ENCODE results near the gene ARL8B. TPM values are rescaled to one million over a fixed set of nuclear protein-coding genes. Genes with fewer than 3 reads are reported as not detected.

The ARL8B gene
- total RNA-seq, 4 donors from 2014 or later = 44.2 to 64.8 (median 49.9) TPM

DNA sequence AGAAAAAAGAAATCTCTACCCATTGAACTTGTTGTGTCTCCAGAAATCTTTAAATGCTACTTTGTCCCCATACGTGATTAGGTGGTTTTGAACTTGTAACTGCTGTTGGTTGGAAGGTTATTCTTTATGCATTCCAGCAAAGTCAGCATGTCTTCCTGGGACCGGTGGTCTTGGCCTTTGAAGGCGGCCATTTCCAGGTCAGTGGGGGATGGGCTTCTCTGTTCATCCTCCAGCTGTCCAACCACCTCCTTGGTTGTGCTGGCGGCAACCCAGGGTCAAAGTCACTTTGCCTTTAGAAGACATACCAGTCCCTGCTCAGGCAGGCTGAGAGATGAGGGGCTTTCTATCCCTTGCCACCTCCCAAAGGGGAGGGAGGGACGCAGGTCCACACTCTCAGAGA lies 37.9 kb upstream of the ARL8B start:
- ATAC-seq (ENCODE audit: low FRiP score) (no peak), DNase-seq (ENCODE audit: low spot score) (no peak)
- TF ChIP-seq, protein P1, sequence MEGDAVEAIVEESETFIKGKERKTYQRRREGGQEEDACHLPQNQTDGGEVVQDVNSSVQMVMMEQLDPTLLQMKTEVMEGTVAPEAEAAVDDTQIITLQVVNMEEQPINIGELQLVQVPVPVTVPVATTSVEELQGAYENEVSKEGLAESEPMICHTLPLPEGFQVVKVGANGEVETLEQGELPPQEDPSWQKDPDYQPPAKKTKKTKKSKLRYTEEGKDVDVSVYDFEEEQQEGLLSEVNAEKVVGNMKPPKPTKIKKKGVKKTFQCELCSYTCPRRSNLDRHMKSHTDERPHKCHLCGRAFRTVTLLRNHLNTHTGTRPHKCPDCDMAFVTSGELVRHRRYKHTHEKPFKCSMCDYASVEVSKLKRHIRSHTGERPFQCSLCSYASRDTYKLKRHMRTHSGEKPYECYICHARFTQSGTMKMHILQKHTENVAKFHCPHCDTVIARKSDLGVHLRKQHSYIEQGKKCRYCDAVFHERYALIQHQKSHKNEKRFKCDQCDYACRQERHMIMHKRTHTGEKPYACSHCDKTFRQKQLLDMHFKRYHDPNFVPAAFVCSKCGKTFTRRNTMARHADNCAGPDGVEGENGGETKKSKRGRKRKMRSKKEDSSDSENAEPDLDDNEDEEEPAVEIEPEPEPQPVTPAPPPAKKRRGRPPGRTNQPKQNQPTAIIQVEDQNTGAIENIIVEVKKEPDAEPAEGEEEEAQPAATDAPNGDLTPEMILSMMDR (IDR thresholded peaks at IDR 0.05) = no peak

DNA sequence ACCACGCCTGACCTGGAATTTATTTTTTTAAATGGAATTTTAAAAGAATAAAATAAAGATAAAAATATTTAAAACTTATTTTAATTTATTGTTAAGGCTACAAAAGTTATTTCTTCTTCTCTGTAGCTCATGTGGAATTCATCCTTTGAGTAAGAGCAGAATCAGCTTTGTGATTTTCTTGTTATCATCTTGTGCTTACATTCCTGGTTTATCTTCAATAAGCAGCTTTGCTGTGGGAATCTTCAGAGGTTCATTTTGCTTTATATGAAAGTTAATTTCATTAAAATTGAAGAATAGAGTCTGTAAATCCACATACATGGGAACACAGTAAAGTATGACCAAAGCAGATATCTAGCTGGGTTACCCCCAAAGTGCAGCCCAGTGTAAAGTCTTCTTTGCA lies 35.4 kb upstream of the ARL8B start:
- DNase-seq (ENCODE audit: low spot score) (no peak), ATAC-seq (ENCODE audit: low FRiP score) (no peak)
- TF ChIP-seq, protein P1 (IDR thresholded peaks at IDR 0.05) = no peak

DNA sequence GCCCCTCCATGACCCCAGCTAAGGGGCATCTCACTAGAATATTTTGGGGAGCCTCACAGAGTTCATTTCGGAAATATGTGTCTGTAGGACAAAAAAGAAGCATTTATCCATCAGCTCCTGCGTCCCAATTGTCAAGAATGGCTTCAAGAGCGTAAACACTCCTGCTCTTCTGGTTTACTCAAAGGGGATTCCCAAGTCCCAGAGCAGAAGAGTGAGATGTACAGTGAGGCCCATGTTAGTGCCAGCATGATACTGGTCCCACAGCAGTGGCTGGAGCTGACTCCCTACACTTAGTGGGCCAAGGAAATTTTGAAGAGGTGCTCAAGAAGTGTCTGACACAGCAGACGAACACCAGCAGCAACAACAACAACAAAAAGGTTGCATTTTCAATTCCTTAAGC lies 34.9 kb upstream of the ARL8B start:
- DNase-seq (ENCODE audit: low spot score) (no peak), ATAC-seq (ENCODE audit: low FRiP score) (no peak)
- TF ChIP-seq, protein P1 (IDR thresholded peaks at IDR 0.05) = no peak

GRCh38 chr3:5090197-5090596 lies 31.9 kb upstream of the ARL8B start:
- DNase-seq (ENCODE audit: low spot score) (no peak), ATAC-seq (ENCODE audit: low FRiP score) (no peak)
- TF ChIP-seq, protein P1 (IDR thresholded peaks at IDR 0.05) = no peak

DNA sequence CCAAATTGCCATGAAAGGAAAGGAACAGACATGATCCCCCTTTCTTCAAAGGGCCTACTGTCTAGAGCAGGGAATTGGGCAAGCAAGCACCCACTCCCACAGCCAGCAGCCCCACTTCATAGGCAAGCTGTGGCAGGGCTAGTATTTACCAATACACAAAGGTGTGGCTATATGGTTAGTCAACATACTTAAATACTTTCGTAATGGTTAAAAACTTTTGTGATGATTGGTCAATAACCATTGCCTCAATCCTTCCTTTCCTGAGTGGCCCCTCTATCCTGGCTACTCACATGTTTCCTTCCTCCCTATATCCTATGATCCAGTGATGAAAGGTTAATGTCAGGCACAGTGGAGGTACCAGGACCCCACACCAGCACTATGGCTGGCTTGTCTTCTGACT lies 30.1 kb upstream of the ARL8B start:
- DNase-seq (ENCODE audit: low spot score) = no peak
- TF ChIP-seq, protein P1 (IDR thresholded peaks at IDR 0.05) = no peak
- ATAC-seq (ENCODE audit: low FRiP score) = no peak

DNA sequence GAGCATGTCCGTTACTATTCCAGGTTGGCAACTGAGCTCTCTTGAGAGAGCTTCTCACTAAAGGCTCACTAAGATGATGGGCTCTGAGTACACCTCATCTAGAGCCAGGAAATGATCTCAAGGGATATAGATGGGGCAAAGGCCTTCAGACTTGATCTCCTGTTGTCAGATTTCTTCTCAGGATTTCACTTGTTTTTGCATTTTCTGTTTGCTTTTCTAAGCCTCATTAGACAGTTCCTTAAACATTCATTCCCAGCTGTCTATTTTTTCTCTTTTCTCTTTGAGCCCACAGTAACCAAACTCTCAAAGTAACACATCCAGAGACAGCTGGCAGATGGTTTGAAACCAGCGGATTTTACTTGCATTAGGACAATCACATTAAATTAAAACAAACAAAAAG lies 28.4 kb upstream of the ARL8B start:
- DNase-seq (ENCODE audit: low spot score) = no peak
- no peak for ATAC-seq (ENCODE audit: low FRiP score)

GRCh38 chr3:5095886-5096285 lies 26.2 kb upstream of the ARL8B start:
- TF ChIP-seq, protein P1 (IDR thresholded peaks at IDR 0.05) = no peak
- ATAC-seq (ENCODE audit: low FRiP score) (no peak), DNase-seq (ENCODE audit: low spot score) (no peak)

More for the DNA sequence above, 28.4 kb upstream of the ARL8B start:
- TF ChIP-seq, protein P1 (IDR thresholded peaks at IDR 0.05) = no peak

Measured in omental fat pad (tissue), 4 donors.